IMR-90 (cell line): ENCODE results near the gene APBB1IP. TPM values are rescaled to one million over a fixed set of nuclear protein-coding genes. Genes with fewer than 3 reads are reported as not detected.

Experiments used
- ATAC-seq: fragments of 200-7000 bp; cut with Tn5 transposase; 2 replicates; pipeline ENCODE4 v1.9.1; 2020; ENCODE audit warnings: low read depth, mild to moderate bottlenecking, moderate library complexity
- BruUV-seq: library from RNA; stranded (reverse); fragments of 400-500 nt; replicated peaks from 2 replicates; lab custom pipeline; 2021; lab: Mats Ljungman, UMichigan
- CTCF ChIA-PET: fragments of 300-600 bp; formaldehyde crosslinking; extraction: SDS; loops from one replicate; lab custom pipeline; 2021; ENCODE audit warnings: antibody characterized with exemption; lab: Yijun Ruan, JAX
- POLR2A ChIA-PET: fragments of 300-600 bp; sonication (Branson Sonifier 250); formaldehyde crosslinking; loops from one replicate; lab custom pipeline; 2022; ENCODE audit warnings: antibody characterized with exemption; ENCODE audit not compliant: unreplicated experiment; lab: Charles Lee
- DNase-seq: peaks from one replicate; pipeline ENCODE4 v3.0.0; 2013
- H2AFZ ChIP-seq: replicated peaks from 2 replicates; pipeline ENCODE3; 2013; ENCODE audit warnings: low read length, mild to moderate bottlenecking; ENCODE audit not compliant: poor library complexity
- H2AK5ac ChIP-seq: 2 replicates; pipeline ENCODE4 v1.6.1; 2013; ENCODE audit warnings: low read depth, low read length, inconsistent platforms
- H2AK9ac ChIP-seq: replicated peaks from 2 replicates; pipeline ENCODE3; 2013; ENCODE audit warnings: mild to moderate bottlenecking, low read depth, low read length, moderate library complexity; ENCODE audit not compliant: poor library complexity
- H2BK120ac ChIP-seq: 2 replicates; pipeline ENCODE4 v1.6.1; 2013; ENCODE audit warnings: low read depth, low read length, inconsistent platforms
- H2BK15ac ChIP-seq: 3 replicates; pipeline ENCODE4 v1.6.1; 2013; ENCODE audit warnings: low read depth, low read length, inconsistent platforms
- H2BK20ac ChIP-seq: 2 replicates; pipeline ENCODE4 v1.6.1; 2013; ENCODE audit warnings: low read depth, mild to moderate bottlenecking, inconsistent platforms, low read length, moderate library complexity
- H2BK5ac ChIP-seq: 2 replicates; pipeline ENCODE4 v1.6.1; 2013; ENCODE audit warnings: mild to moderate bottlenecking, low read depth, low read length, inconsistent platforms; ENCODE audit not compliant: poor library complexity, severe bottlenecking
- H3K14ac ChIP-seq: replicated peaks from 2 replicates; pipeline ENCODE4 v1.6.1; 2013; ENCODE audit warnings: low read depth, low read length, inconsistent platforms
- H3K18ac ChIP-seq: 2 replicates; pipeline ENCODE4 v1.6.1; 2013; ENCODE audit warnings: low read depth, low read length, control low read depth
- H3K23ac ChIP-seq: 2 replicates; pipeline ENCODE4 v1.6.1; 2013; ENCODE audit warnings: low read depth, low read length, inconsistent platforms
- H3K27ac ChIP-seq: 2 replicates; pipeline ENCODE4 v1.5.1; 2013; ENCODE audit warnings: mild to moderate bottlenecking, control low read depth, low read length; ENCODE audit not compliant: insufficient read depth
- H3K27me3 ChIP-seq: 2 replicates; pipeline ENCODE4 v1.6.1; 2013; ENCODE audit warnings: low read length; ENCODE audit not compliant: control insufficient read depth, insufficient read depth
- H3K36me3 ChIP-seq: 2 replicates; pipeline ENCODE4 v1.6.1; 2013; ENCODE audit warnings: low read length, mixed read lengths; ENCODE audit not compliant: control insufficient read depth, insufficient read depth
- H3K4ac ChIP-seq: 2 replicates; pipeline ENCODE4 v1.6.1; 2013; ENCODE audit warnings: low read depth, low read length, inconsistent platforms
- H3K4me1 ChIP-seq: 2 replicates; pipeline ENCODE4 v1.6.1; 2013; ENCODE audit warnings: low read length, mixed read lengths; ENCODE audit not compliant: control insufficient read depth, insufficient read depth
- H3K4me2 ChIP-seq: 2 replicates; pipeline ENCODE4 v1.6.1; 2013; ENCODE audit warnings: low read depth, mild to moderate bottlenecking, control low read depth, low read length, moderate library complexity
- H3K4me3 ChIP-seq: 2 replicates; pipeline ENCODE4 v1.5.1; 2013; ENCODE audit warnings: low read depth, mild to moderate bottlenecking, control low read depth, low read length, moderate library complexity; ENCODE audit not compliant: insufficient read depth
- H3K56ac ChIP-seq: 2 replicates; pipeline ENCODE4 v1.6.1; 2013; ENCODE audit warnings: low read length, inconsistent platforms; ENCODE audit not compliant: insufficient read depth; ENCODE audit errors: extremely low read depth
- H3K79me1 ChIP-seq, 2 experiments: 2 replicates each; pipeline ENCODE4 v1.6.1; 2013; ENCODE audit warnings: low read length in 2 of 2, inconsistent platforms in 1 of 2, low read depth in 1 of 2
- H3K9ac ChIP-seq: 2 replicates; pipeline ENCODE4 v1.6.1; 2013; ENCODE audit warnings: low read depth, low read length, control low read depth
- H3K9me1 ChIP-seq: 2 replicates; pipeline ENCODE4 v1.6.1; 2013; ENCODE audit warnings: low read length, inconsistent platforms; ENCODE audit not compliant: insufficient read depth
- H3K9me3 ChIP-seq: 2 replicates; pipeline ENCODE4 v1.6.1; 2013; ENCODE audit warnings: low read length; ENCODE audit not compliant: control insufficient read depth, insufficient read depth
- H4K20me1 ChIP-seq: 2 replicates; pipeline ENCODE4 v1.6.1; 2013; ENCODE audit warnings: low read length, inconsistent platforms; ENCODE audit not compliant: insufficient read depth
- H4K5ac ChIP-seq: 2 replicates; pipeline ENCODE4 v1.6.1; 2013; ENCODE audit warnings: mild to moderate bottlenecking, low read depth, low read length, control low read depth
- H4K8ac ChIP-seq, 2 experiments: 2 replicates each; pipeline ENCODE4 v1.6.1; 2013; ENCODE audit warnings: low read depth in 2 of 2, low read length in 2 of 2, control low read depth in 1 of 2, inconsistent platforms in 1 of 2
- H4K91ac ChIP-seq: 2 replicates; pipeline ENCODE4 v1.6.1; 2013; ENCODE audit warnings: low read depth, low read length, inconsistent platforms; ENCODE audit not compliant: insufficient read depth
- BHLHE40 ChIP-seq: fragments of 150-350 bp; IDR thresholded peaks from 2 replicates; pipeline ENCODE4 v1.6.1; 2016; ENCODE audit warnings: mild to moderate bottlenecking, low read depth, low read length
- CEBPB ChIP-seq: IDR thresholded peaks from 2 replicates; pipeline ENCODE4 v1.6.1; 2012; ENCODE audit warnings: low read depth, low read length, improper control_type of control experiment
- CHD1 ChIP-seq: IDR thresholded peaks from 2 replicates; pipeline ENCODE4 v1.6.1; 2012; ENCODE audit warnings: low read depth, low read length, improper control_type of control experiment
- CTCF ChIP-seq: conservative IDR thresholded peaks from 2 replicates; pipeline ENCODE4 v1.5.1; 2012; ENCODE audit warnings: mild to moderate bottlenecking, low read depth, low read length, improper control_type of control experiment
- ELK1 ChIP-seq: fragments of 150-350 bp; IDR thresholded peaks from 2 replicates; pipeline ENCODE4 v1.6.1; 2016; ENCODE audit warnings: low read depth, mild to moderate bottlenecking, low read length, moderate library complexity, borderline replicate concordance
- FOS ChIP-seq: fragments of 150-350 bp; IDR thresholded peaks from 2 replicates; pipeline ENCODE4 v1.6.1; 2016; ENCODE audit warnings: low read depth, low read length
- MAFK ChIP-seq: IDR thresholded peaks from 2 replicates; pipeline ENCODE4 v1.6.1; 2012; ENCODE audit warnings: low read depth, low read length, improper control_type of control experiment
- MAZ ChIP-seq: IDR thresholded peaks from 2 replicates; pipeline ENCODE4 v1.6.1; 2012; ENCODE audit warnings: low read depth, mild to moderate bottlenecking, low read length, improper control_type of control experiment, moderate library complexity, borderline replicate concordance
- MXI1 ChIP-seq: IDR thresholded peaks from 2 replicates; pipeline ENCODE4 v1.6.1; 2012; ENCODE audit warnings: low read depth, mild to moderate bottlenecking, low read length, moderate library complexity, borderline replicate concordance
- NFE2L2 ChIP-seq: fragments of 150-350 bp; IDR thresholded peaks from 2 replicates; pipeline ENCODE4 v1.6.1; 2016; ENCODE audit warnings: low read depth, mild to moderate bottlenecking, low read length
- POLR2A ChIP-seq: IDR thresholded peaks from 2 replicates; pipeline ENCODE4 v1.6.1; 2012; ENCODE audit warnings: mild to moderate bottlenecking, low read depth, low read length
- RAD21 ChIP-seq: IDR thresholded peaks from 2 replicates; pipeline ENCODE4 v1.6.1; 2012; ENCODE audit warnings: low read length, improper control_type of control experiment
- RCOR1 ChIP-seq: IDR thresholded peaks from 2 replicates; pipeline ENCODE4 v1.6.1; 2012; ENCODE audit warnings: mild to moderate bottlenecking, low read length, improper control_type of control experiment; ENCODE audit not compliant: insufficient replicate concordance
- RFX5 ChIP-seq: IDR thresholded peaks from 2 replicates; pipeline ENCODE4 v1.8.0; 2012; ENCODE audit warnings: low read depth, mild to moderate bottlenecking, low read length, moderate library complexity
- SMC3 ChIP-seq: fragments of 150-350 bp; IDR thresholded peaks from 2 replicates; pipeline ENCODE4 v1.6.1; 2016; ENCODE audit warnings: low read depth, mild to moderate bottlenecking, antibody characterized with exemption, low read length, moderate library complexity
- USF2 ChIP-seq: fragments of 150-350 bp; IDR thresholded peaks from 2 replicates; pipeline ENCODE4 v1.6.1; 2017; ENCODE audit warnings: mild to moderate bottlenecking, antibody characterized with exemption, low read length, low read depth
- WGBS, 2 experiments: methylation state at CpG; one replicate each; pipeline versions ENCODE4 v1.1.5 to v1.1.7; 2013; ENCODE audit warnings: missing lambda C conversion rate in 2 of 2; ENCODE audit not compliant: insufficient read length in 1 of 2; ENCODE audit errors: extremely low coverage in 2 of 2; 5-methylcytosine and 5-hydroxymethylcytosine counted together
- dilution Hi-C: fragments of 300-500 bp; cut with HindIII; formaldehyde crosslinking; loops from one replicate; pipeline ENCODE4 v1.14.3; 2018; ENCODE audit warnings: low sequenced_read_pairs; ENCODE audit not compliant: unreplicated experiment
- in situ Hi-C: fragments of 300-500 bp; cut with MboI; formaldehyde crosslinking; loops from 3 replicates; pipeline ENCODE4 v1.14.3; 2019; ENCODE audit warnings: low sequenced_read_pairs, inconsistent platforms, mixed read lengths
- intact Hi-C: fragments of 100-400 bp; cut with micrococcal nuclease; formaldehyde crosslinking; loops from 2 replicates; pipeline ENCODE4 v1.10.0; 2022
- polyA plus RNA-seq, 3 experiments: library from polyadenylated mRNA; depleted of rRNA; stranded (reverse); fragments of >200 nt; gene quantifications; 2 replicates each; pipeline ENCODE4 v1.2.3, GENCODE V29; 2012; ENCODE audit warnings: low replicate concordance in 1 of 3
- total RNA-seq: library from RNA; depleted of rRNA; stranded (reverse); fragments of >200 nt; gene quantifications from 2 replicates; pipeline ENCODE4 v1.2.3, GENCODE V29; 2012

Gene APBB1IP
- total and polyA plus RNA-seq, 2 of the 4 experiments (the other 2 are of a cell fraction) = not detected

- Histone ChIP-seq H2AK9ac (no peak overlapping the region), H3K4me2 (no peak overlapping the region)
Measured at GRCh38 chr10:26573674-26574073, 135.5 kb downstream of the APBB1IP start.

More at GRCh38 chr10:26573674-26574073, 135.5 kb downstream of the APBB1IP start:
- H3K79me1 ChIP-seq = no peaks in the 10 kb centered on the region
- 0% methylated on average over 1 of the region's 2 CpGs; no CpG with 5 or more reads in 1 of the 2 experiments for WGBS, 2 experiments
- no peaks in the 10 kb centered on the region for H3K4me1 ChIP-seq
- H4K20me1 ChIP-seq = no peaks in the 10 kb centered on the region
- no peak overlapping the region for H3K9ac ChIP-seq
- H3K27me3 ChIP-seq = no peaks in the 10 kb centered on the region
- no peak overlapping the region for H3K27ac ChIP-seq
- no peak overlapping the region for H2BK15ac ChIP-seq
- no TSS peak for BruUV-seq
- in situ Hi-C loops = no loop called here
- no peaks in the 10 kb centered on the region for H3K9me1 ChIP-seq
- no peak overlapping the region for H3K4ac ChIP-seq
- no peak overlapping the region for H2AK5ac ChIP-seq
- no peak overlapping the region for H3K14ac ChIP-seq
- no peak overlapping the region for H3K18ac ChIP-seq
- POLR2A ChIA-PET = no interaction called here
- no peak overlapping the region for H2BK20ac ChIP-seq
- no peak overlapping the region for H3K4me3 ChIP-seq
- H4K91ac ChIP-seq = no peak overlapping the region
- H2BK5ac ChIP-seq = no peak overlapping the region
- DNase-seq = no peak
- dilution Hi-C loops = no loop called here
- no peak overlapping the region for H2AFZ ChIP-seq
- no peak overlapping the region for H2BK120ac ChIP-seq
- H4K8ac ChIP-seq = no peak overlapping the region
- CTCF ChIA-PET = no interaction called here
- no peaks in the 10 kb centered on the region for H3K36me3 ChIP-seq
- H3K56ac ChIP-seq = no peak overlapping the region
- peaks cover 1% of the 10 kb centered on the region; the same call in 1 of the 2 replicates for H3K9me3 ChIP-seq
- TF ChIP-seq FOS (no peak), BHLHE40 (no peak), CEBPB (no peak), NFE2L2 (no peak), CHD1 (no peak), RAD21 (no peak), RCOR1 (no peak), USF2 (no peak), ELK1 (no peak), MAFK (no peak), MXI1 (no peak), SMC3 (no peak), CTCF (no peak), RFX5 (no peak), POLR2A (no peak), MAZ (no peak)
- no peak overlapping the region for H4K5ac ChIP-seq
- no peak overlapping the region for H3K23ac ChIP-seq
- intact Hi-C loops = loop anchor here (5.0 kb wide), 1 partner anchor 759 kb away; no protein-coding TSS in a partner anchor
- no peak for ATAC-seq
